Hematopoietic multipotent progenitor cell treated with erythropoietin and hydrocortisone succinate and interleukin-3 and kit ligand, for 4 days (in vitro differentiated cells): ENCODE results near the gene TNNT3.
"Not testable (repeated sequence)": the region's sequence is repeated elsewhere in the genome, so short reads cannot be mapped to it uniquely, and the experiment has no call there.

Experiments
- DNase-seq: peaks from one replicate; pipeline ENCODE4 v3.0.0-alpha.2; 2015

Gene TNNT3

GRCh38 chr11:1881442-1882264 lies 37.9 kb upstream of the TNNT3 start:
- peak; percentile 34 for DNase-seq

- DNase-seq, result peak; percentile 89
Observed at GRCh38 chr11:1882265-1883238, 37.0 kb upstream of the TNNT3 start.

GRCh38 chr11:1883346-1884302 lies 35.9 kb upstream of the TNNT3 start:
- DNase-seq, result no peak

- DNase-seq, result no peak
Observed at GRCh38 chr11:1884303-1884700, 35.2 kb upstream of the TNNT3 start.

- DNase-seq, result not testable (repeated sequence)
Observed at GRCh38 chr11:1886551-1886950, 33.0 kb upstream of the TNNT3 start.

GRCh38 chr11:1887451-1888346 lies 31.8 kb upstream of the TNNT3 start:
- peak; percentile 45 for DNase-seq

GRCh38 chr11:1888347-1888753 lies 31.2 kb upstream of the TNNT3 start:
- DNase-seq, result peak; percentile 47

- DNase-seq, result no peak
Observed at GRCh38 chr11:1888811-1889210, 30.7 kb upstream of the TNNT3 start.

GRCh38 chr11:1889224-1889930 lies 30.1 kb upstream of the TNNT3 start:
- peak; percentile 91 for DNase-seq

GRCh38 chr11:1889941-1890855 lies 29.3 kb upstream of the TNNT3 start:
- peak; percentile 76 for DNase-seq

GRCh38 chr11:1890856-1891830 lies 28.4 kb upstream of the TNNT3 start:
- DNase-seq, result peak; percentile 55

GRCh38 chr11:1891831-1892115 lies 27.7 kb upstream of the TNNT3 start, which contains the start of gene PRR33:
Gene PRR33, minus strand, starts transcription at chr11:1891895. Its CDS starts 1,311 bp downstream, at chr11:1890584.
- no peak for DNase-seq

GRCh38 chr11:1892116-1892515 lies 27.4 kb upstream of the TNNT3 start:
- DNase-seq, result no peak

GRCh38 chr11:1892558-1892957 lies 26.9 kb upstream of the TNNT3 start:
- no peak for DNase-seq

- DNase-seq, result no peak
Observed at GRCh38 chr11:1893581-1894359, 25.7 kb upstream of the TNNT3 start.

- no peak for DNase-seq
Observed at GRCh38 chr11:1894759-1895158, 24.7 kb upstream of the TNNT3 start.

- DNase-seq, result no peak
Observed at GRCh38 chr11:1896468-1896867, 23.0 kb upstream of the TNNT3 start.

- DNase-seq, result peak; percentile 84
Observed at GRCh38 chr11:1896923-1897322, 22.6 kb upstream of the TNNT3 start.
